H1 (cell line): ENCODE measurements around the gene HES4. TPM values are rescaled to one million over a fixed set of nuclear protein-coding genes. Genes with fewer than 3 reads are reported as not detected.

Source experiments
- ASH2L ChIP-seq: fragments of 200-600, 300-600 bp; sonication (generic); IDR thresholded peaks from one replicate; pipeline ENCODE4 v1.7.1; 2017; ENCODE audit warnings: low read length
- CBX5 ChIP-seq: fragments of 300-800, 300-1000 bp; sonication (generic); IDR thresholded peaks from 2 replicates; pipeline ENCODE4 v1.7.1; 2016; ENCODE audit warnings: antibody characterized with exemption, low read length, low read depth
- JUND ChIP-seq: IDR thresholded peaks from 2 replicates; pipeline ENCODE4 v1.6.1; 2011; ENCODE audit warnings: mild to moderate bottlenecking, improper control_type of control experiment, low read length
- KDM4A ChIP-seq: IDR thresholded peaks from one replicate; pipeline ENCODE4 v1.7.1; 2012; ENCODE audit warnings: low read depth, mild to moderate bottlenecking, moderate library complexity, low read length, inconsistent platforms; ENCODE audit not compliant: severe bottlenecking
- KDM5A ChIP-seq: fragments of 200-600 bp; IDR thresholded peaks from 2 replicates; pipeline ENCODE4 v1.7.1; 2012; ENCODE audit warnings: mild to moderate bottlenecking, low read length, inconsistent platforms, mixed read lengths
- MAX ChIP-seq: IDR thresholded peaks from 2 replicates; pipeline ENCODE4 v1.6.1; 2012; ENCODE audit warnings: inconsistent platforms
- RNF2 ChIP-seq: fragments of 200-900, 300-1000 bp; sonication (generic); IDR thresholded peaks from 2 replicates; pipeline ENCODE4 v1.7.1; 2016; ENCODE audit warnings: borderline replicate concordance, low read depth, mild to moderate bottlenecking, antibody characterized with exemption, low read length; ENCODE audit not compliant: poor library complexity, severe bottlenecking; ENCODE audit errors: missing control alignments
- SAP30 ChIP-seq: fragments of 300-600 bp; sonication (generic); IDR thresholded peaks from 2 replicates; pipeline ENCODE4 v1.7.1; 2012; ENCODE audit warnings: low read length, moderate library complexity, mild to moderate bottlenecking, inconsistent platforms; ENCODE audit not compliant: insufficient read depth, insufficient replicate concordance
- SIRT6 ChIP-seq: IDR thresholded peaks from one replicate; pipeline ENCODE4 v1.7.1; 2012; ENCODE audit warnings: low read length, inconsistent platforms
- SP2 ChIP-seq: IDR thresholded peaks from 2 replicates; pipeline ENCODE4 v1.6.1; 2012; ENCODE audit warnings: mild to moderate bottlenecking, low read length, inconsistent platforms
- TCF12 ChIP-seq: IDR thresholded peaks from 2 replicates; pipeline ENCODE4 v1.6.1; 2011; ENCODE audit warnings: low read depth, mild to moderate bottlenecking, low read length
- polyA plus RNA-seq, 7 experiments: library from polyadenylated mRNA; depleted of rRNA in 3 of 7; stranded (reverse) in 5 of 7; unstranded in 2 of 7; fragments of >200 nt in 5 of 7; fragments of 200-250 nt in 2 of 7; gene quantifications; 1 replicate in 5 of 7; 2 replicates in 1 of 7; 4 replicates in 1 of 7; pipeline versions ENCODE4 v1.2.1 to v1.2.3, GENCODE V29; 2011 to 2013; ENCODE audit warnings: missing spikeins in 2 of 7, mixed read lengths in 2 of 7
- total RNA-seq: library from RNA; stranded (reverse); fragmentation: NEBNext Ultra II Directional; extraction: Animal tissue kit (Norgen Biotek cat#: 25700); gene quantifications from 2 replicates; pipeline ENCODE4 v1.2.1, GENCODE V29; 2021
- TF ChIP-seq, protein P1 (sequence below): IDR thresholded peaks from 2 replicates; pipeline ENCODE4 v1.6.1; 2011; ENCODE audit warnings: low read depth, mild to moderate bottlenecking, low read length; ENCODE audit not compliant: insufficient read depth

Gene HES4
- total and polyA plus RNA-seq, 2 of the 8 experiments (the other 6 are each of a cell fraction or from before 2014, with no cell fraction given), result 2.8 to 3.5 TPM

DNA sequence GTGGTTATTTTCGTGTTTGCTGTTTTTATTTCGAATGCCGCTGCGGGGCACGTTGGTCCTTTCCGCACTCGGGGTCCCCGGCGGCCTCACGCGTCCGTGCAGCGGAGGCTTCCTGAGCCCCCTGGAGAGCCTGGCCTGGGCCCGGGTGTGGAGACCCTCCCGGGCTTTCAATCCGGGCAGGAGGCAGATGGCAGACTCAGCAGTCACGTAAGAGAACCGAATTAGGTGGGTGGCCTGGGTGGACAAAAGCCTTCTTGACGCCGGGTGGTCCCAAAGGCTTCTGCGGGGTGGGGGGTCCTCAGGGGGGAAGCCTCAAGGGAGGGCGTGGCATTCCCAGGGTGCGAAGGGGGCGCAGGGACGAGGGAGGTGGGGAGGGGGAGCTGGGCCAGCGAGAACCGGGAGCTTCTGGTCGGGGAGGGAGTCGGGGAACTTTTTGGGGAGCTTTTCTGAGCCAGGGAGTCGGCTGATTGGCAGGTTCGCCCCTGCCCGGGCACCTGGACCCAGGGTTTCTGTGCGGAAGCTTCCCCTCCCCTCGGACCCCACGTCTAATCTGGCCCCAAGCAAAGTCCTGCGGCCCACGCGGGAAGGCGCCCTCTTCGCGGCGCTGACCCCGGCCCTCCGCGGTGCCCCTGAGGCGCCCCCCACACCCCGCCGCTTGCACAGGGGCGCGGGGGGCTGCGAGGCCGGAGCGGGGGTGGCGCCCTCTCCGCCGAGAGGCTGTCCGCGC is 1.3 kb upstream of the HES4 start (continued):
- TF ChIP-seq CBX5 (no peak), JUND (no peak), SP2 (no peak), TCF12 (no peak), ASH2L (peak; percentile 52), SAP30 (no peak), KDM4A (peak; percentile 55), KDM5A (no peak), RNF2 (peak; percentile 31), SIRT6 (no peak), MAX (no peak)
- TF ChIP-seq, protein P1, sequence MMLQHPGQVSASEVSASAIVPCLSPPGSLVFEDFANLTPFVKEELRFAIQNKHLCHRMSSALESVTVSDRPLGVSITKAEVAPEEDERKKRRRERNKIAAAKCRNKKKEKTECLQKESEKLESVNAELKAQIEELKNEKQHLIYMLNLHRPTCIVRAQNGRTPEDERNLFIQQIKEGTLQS, result no peak
- TF ChIP-seq, all 59 proteins: peak for 6
